NCI-H146 (cell line): ENCODE results near the gene TEX36.
"Not testable (repeated sequence)": the region's sequence is repeated elsewhere in the genome, so short reads cannot be mapped to it uniquely, and the experiment has no call there.

ENCODE experiments used
- DNase-seq: peaks from one replicate; lab custom pipeline; 2025; lab: John Stamatoyannopoulos, UW

The TEX36 gene

GRCh38 chr10:125631806-125632205 lies 51.2 kb downstream of the TEX36 start:
- DNase-seq = no peak

DNA sequence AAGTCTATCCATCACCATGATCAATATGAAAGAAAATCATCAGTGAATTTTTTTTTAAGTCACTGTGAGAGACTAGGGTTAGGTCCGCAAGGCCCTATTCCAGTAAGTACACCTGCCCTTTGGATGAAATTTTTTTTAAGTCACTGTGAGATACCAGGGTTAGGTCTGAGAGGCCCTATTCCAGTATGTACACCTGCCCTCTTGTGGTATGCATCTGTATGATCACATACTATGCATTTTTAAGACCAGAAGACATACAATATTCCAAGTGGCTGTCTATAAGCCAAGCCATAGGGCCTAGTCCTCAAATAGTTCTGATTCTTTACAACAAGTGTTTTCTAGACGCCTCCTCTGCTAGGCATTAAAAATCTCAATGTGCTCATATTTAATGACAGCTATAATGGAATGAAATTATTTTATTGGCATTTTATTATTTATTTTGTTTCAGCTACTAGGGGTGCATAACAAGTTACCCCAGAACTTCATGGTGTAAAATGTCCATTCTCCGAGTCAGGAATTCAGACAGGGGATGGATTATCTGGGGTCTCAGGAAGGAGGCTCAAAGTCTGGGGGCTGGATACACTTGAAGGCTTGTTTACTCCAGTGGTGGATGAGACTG lies 53.1 kb downstream of the TEX36 start:
- peak; percentile 45 for DNase-seq

GRCh38 chr10:125628104-125629049 lies 54.6 kb downstream of the TEX36 start:
- no peak for DNase-seq

GRCh38 chr10:125627646-125628045 lies 55.3 kb downstream of the TEX36 start:
- no peak for DNase-seq

GRCh38 chr10:125626671-125627070 lies 56.3 kb downstream of the TEX36 start:
- DNase-seq = no peak

DNA sequence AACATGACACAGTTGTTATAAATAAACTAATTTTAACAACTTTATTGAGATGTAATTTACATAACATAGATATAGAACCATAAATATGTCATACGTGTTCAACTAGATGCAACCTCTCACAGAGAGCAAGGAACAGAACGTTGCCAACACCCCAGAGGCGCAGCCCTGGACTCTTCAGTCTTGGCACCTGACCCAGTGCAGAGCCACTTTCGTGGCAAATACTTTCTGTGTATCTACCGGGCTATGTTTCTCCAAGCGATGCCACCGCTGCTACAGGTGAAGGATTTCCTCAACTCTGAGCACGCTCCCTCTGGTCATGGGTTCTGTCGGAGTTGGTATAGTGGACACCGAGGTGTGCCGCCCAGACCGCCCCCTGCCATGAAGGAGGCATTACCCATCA lies 57.4 kb downstream of the TEX36 start:
- DNase-seq = no peak

GRCh38 chr10:125624800-125625199 lies 58.2 kb downstream of the TEX36 start:
- no peak for DNase-seq

DNA sequence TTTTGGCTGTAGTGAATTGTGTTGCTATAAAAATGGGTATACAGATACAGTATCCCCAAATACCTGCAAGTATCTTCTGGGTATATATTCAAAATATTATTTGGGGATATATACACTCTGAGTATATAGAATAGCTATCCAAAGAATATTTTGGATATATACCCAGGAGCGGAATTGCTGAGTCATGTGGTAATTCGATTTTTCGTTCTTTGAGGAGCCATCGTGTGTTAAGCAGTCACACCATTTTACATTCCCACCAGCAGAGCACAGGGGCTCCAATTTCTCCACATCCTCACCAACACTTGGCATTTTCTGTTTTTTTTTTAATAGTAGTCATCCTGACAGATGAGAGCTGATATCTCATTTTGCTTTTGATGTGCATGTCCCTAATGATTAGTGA lies 61.9 kb downstream of the TEX36 start:
- DNase-seq = no peak

DNA sequence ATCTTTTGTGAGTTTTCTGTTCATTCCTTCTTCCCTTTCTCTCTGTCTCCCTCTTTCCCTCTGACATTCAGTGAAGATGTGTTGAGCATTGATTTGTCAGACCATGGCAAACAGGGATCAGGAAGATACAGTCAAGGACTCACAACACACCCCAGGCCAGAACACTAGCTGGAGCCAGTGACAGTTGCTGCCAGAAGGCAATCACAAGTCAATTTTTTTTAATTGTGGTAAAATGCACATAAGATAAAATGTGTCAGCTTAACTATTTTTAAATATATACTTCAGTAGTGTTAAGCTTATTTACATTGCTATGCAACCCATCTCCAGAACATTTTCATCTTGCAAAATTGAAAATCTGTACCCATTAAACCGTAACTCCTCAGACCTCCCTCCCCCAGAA lies 62.6 kb downstream of the TEX36 start:
- DNase-seq = no peak

- not testable (repeated sequence) for DNase-seq
These were observed 69.9 kb downstream of the TEX36 start for GRCh38 chr10:125613062-125613461.

DNA sequence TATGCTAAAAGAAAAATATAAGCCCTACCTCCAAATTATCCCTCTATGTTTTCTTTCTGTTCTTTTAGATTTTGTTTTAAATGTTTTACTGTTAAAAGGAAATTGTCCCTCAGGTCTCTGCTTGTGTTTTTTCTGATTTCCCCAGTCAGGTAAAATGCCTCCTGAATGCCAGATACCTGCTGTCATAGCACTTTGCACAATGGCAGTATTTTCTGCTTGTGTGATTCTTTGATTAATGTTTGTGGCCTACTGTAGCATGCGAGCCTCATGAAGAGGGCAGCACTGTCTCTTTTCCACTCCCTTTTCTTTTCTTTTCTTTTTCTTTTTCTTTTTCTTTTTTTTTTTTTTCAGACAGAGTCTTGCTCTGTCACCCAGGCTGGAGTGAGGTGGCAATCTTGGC lies 71.2 kb downstream of the TEX36 start:
- no peak for DNase-seq

- DNase-seq = no peak
These were observed 71.7 kb downstream of the TEX36 start for GRCh38 chr10:125611216-125611615.

GRCh38 chr10:125609859-125610258 lies 73.1 kb downstream of the TEX36 start:
- no peak for DNase-seq

DNA sequence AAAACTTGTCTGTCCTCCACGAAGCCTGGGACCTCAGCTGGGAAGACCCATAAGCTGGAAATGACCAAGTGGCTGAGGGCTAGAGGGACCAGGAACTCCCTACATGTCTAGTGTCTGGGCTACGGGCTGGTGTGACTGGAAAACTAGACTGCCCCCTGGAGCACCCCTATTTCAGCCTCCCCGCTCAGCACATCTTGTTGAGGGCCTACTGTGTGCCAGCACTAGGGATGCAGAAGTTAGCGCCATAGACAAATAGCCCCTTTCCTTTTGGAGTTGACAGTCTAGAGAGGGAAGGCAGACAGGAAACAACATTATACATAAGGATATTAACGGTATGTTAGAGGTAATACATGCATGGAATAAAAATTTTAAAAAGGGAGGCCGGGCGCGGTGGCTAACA lies 74.5 kb downstream of the TEX36 start:
- DNase-seq = no peak

- no peak for DNase-seq
These were observed 75.2 kb downstream of the TEX36 start for GRCh38 chr10:125607689-125608290.

DNA sequence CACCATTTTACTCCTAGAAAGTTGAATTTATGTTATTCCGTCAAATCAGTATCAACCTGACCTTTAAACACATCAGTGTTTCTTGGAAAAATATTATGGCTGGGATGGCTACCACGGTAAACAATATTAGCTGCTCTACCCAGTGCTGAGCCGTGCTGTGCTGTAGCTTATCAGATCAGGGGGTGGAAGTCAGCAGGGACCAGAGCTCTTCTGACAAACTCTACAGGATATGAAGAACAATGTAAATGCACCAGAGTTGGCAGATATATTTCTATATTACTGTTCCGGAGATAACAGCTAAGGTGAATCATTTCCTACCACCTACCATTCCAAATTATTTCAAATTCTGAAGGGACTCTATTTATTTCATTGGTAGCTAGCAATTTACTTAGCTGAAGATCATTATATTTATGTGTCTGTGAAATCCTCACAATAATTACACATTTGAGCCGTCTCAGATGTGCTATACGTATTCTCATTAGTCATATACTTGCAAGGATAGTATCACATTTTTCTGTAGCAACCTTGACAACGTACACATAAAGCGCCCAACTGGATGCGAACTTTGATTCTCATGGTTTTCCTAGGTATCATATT lies 76.5 kb downstream of the TEX36 start:
- no peak for DNase-seq
